ENCODE results near the gene DLX1. TPM values are rescaled to one million over a fixed set of nuclear protein-coding genes. Genes with fewer than 3 reads are reported as not detected.
"Not testable (repeated sequence)": the region's sequence is repeated elsewhere in the genome, so short reads cannot be mapped to it uniquely, and the experiment has no call there.

Gene DLX1
- total RNA-seq, 1 donor from 2014 or later = 10.0 TPM

GRCh38 chr2:172134270-172134669, 49.0 kb downstream of the DLX1 start:
- H3K4me1 Mint-ChIP-seq (ENCODE audit: unreplicated experiment) = no peaks in the 10 kb centered on the region
- H3K36me3 Mint-ChIP-seq = no peaks in the 10 kb centered on the region
- TF ChIP-seq, protein P1, sequence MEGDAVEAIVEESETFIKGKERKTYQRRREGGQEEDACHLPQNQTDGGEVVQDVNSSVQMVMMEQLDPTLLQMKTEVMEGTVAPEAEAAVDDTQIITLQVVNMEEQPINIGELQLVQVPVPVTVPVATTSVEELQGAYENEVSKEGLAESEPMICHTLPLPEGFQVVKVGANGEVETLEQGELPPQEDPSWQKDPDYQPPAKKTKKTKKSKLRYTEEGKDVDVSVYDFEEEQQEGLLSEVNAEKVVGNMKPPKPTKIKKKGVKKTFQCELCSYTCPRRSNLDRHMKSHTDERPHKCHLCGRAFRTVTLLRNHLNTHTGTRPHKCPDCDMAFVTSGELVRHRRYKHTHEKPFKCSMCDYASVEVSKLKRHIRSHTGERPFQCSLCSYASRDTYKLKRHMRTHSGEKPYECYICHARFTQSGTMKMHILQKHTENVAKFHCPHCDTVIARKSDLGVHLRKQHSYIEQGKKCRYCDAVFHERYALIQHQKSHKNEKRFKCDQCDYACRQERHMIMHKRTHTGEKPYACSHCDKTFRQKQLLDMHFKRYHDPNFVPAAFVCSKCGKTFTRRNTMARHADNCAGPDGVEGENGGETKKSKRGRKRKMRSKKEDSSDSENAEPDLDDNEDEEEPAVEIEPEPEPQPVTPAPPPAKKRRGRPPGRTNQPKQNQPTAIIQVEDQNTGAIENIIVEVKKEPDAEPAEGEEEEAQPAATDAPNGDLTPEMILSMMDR (conservative IDR thresholded peaks at IDR 0.05) = no peak
- no peaks in the 10 kb centered on the region for H3K9me3 Mint-ChIP-seq
- no peak overlapping the region for H3K27ac Mint-ChIP-seq
- no peak overlapping the region for H3K4me3 Mint-ChIP-seq
- no peak for DNase-seq (ENCODE audit: extremely low spot score, unreplicated experiment)
- H3K27me3 Mint-ChIP-seq = no peaks in the 10 kb centered on the region

DNA sequence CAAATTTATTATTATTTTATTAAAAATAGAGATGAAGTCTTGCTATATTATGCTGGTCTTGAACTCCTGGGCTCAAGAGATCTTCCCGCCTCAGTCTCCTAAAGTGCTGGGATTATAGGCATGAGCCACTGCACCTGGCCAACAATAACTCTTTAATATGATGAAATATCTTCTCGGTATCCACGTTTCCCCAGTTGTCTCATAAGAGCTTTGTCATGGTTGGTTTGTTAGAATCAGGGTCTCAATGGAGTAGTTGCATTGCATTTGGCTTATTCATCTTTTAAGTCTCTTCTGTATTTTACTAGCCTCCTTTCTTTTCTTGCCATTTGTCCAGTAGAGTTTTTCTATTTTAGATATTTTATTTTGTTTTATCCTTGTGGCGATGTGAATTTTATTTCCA, 50.1 kb downstream of the DLX1 start:
- H3K4me3 Mint-ChIP-seq = no peak overlapping the region
- H3K36me3 Mint-ChIP-seq = no peaks in the 10 kb centered on the region
- no peaks in the 10 kb centered on the region for H3K4me1 Mint-ChIP-seq (ENCODE audit: unreplicated experiment)
- no peaks in the 10 kb centered on the region for H3K27me3 Mint-ChIP-seq
- DNase-seq (ENCODE audit: extremely low spot score, unreplicated experiment) = no peak
- no peaks in the 10 kb centered on the region for H3K9me3 Mint-ChIP-seq
- TF ChIP-seq, protein P1 (conservative IDR thresholded peaks at IDR 0.05) = no peak
- no peak overlapping the region for H3K27ac Mint-ChIP-seq

DNA sequence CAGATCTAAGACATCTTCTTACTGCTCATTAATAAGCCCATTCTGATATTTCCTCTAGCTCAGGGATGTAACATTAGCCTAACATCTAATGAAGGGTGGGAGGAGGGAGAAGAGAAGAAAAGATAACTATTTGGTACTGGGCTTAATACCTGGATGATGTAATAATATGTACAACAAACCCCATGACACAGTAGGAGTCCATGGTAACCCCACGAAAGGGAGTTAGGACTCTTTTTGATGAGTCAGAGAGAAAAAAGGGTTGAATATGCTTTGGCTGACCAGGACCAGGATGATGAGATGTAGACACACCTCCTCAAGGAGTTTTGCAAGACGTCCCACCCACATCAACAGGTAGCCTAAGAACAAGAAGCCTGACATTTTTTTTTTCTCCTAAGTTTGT, 51.8 kb downstream of the DLX1 start:
- Mint-ChIP-seq H3K27ac (no peak overlapping the region), H3K36me3 (no peaks in the 10 kb centered on the region), H3K27me3 (no peaks in the 10 kb centered on the region), H3K9me3 (no peaks in the 10 kb centered on the region), H3K4me3 (no peak overlapping the region), H3K4me1 (ENCODE audit: unreplicated experiment) (no peaks in the 10 kb centered on the region)
- DNase-seq (ENCODE audit: extremely low spot score, unreplicated experiment) = no peak
- TF ChIP-seq, protein P1 (conservative IDR thresholded peaks at IDR 0.05) = no peak

DNA sequence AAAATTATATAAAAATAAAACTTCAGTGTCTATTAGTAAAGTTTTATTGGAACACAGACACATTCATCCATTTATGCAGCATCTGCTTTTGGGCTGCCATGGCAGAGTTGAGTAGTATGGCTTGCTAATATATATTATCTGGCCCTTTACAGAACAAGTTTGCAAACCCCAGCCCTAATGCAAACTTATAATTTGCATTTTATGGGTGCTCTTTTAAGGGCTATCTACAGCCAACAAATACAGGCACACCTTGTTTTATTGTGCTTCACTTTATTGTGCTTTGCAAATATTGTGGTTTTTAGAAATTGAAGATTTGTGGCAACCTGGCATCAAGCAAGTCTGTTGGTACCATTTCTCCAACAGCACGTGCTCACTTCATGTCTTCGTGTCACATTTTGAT, 52.6 kb downstream of the DLX1 start:
- TF ChIP-seq, protein P1 (conservative IDR thresholded peaks at IDR 0.05) = no peak
- Mint-ChIP-seq H3K9me3 (no peaks in the 10 kb centered on the region), H3K4me1 (ENCODE audit: unreplicated experiment) (no peaks in the 10 kb centered on the region), H3K27ac (no peak overlapping the region), H3K36me3 (no peaks in the 10 kb centered on the region), H3K27me3 (no peaks in the 10 kb centered on the region), H3K4me3 (no peak overlapping the region)
- no peak for DNase-seq (ENCODE audit: extremely low spot score, unreplicated experiment)

DNA sequence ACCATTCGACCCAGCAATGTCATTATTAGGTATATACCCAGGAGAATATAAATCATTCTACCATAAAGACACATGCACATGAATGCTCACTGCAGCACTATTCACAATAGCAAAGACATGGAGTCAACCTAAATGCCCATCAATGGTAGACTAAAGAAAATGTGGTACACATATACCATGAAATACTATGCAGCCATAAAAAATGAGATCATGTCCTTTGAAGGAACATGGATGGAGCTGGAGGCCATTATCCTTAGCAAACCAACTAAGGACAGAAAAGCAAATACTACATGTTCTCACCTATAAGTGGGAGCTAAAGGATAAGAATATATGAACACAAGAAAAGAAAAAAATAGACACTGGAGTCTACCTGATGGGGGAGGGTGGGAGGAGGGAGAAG, 53.4 kb downstream of the DLX1 start:
- not testable (repeated sequence) for H3K27ac Mint-ChIP-seq; H3K27me3 Mint-ChIP-seq; H3K4me1 Mint-ChIP-seq (ENCODE audit: unreplicated experiment); H3K36me3 Mint-ChIP-seq; DNase-seq (ENCODE audit: extremely low spot score, unreplicated experiment); H3K4me3 Mint-ChIP-seq; H3K9me3 Mint-ChIP-seq

Other genes starting within 250 kb of the DLX1 start
- 14.1 and 17.7 TPM in 2 replicates for gene SLC25A12, start 191.3 kb upstream of the DLX1 start, total RNA-seq (ENCODE audit: low replicate concordance)
- gene HAT1, start 163.0 kb upstream of the DLX1 start, total RNA-seq (ENCODE audit: low replicate concordance) = 35.0 and 43.1 TPM in 2 replicates
- 2.2 and 10.4 TPM in 2 replicates for gene METAP1D, start 85.6 kb upstream of the DLX1 start, total RNA-seq (ENCODE audit: low replicate concordance)
- 4.3 and 6.9 TPM in 2 replicates for gene DLX2, start 17.4 kb downstream of the DLX1 start, total RNA-seq (ENCODE audit: low replicate concordance)

Data from type B pancreatic cell (in vitro differentiated cells).